Anterior cingulate cortex (tissue), 58 donors: ENCODE measurements around the gene CDHR2.

Experiments
- DNase-seq, 58 donors: peaks; one replicate each; lab custom pipeline; 2025; lab: John Stamatoyannopoulos, UW

CDHR2 gene

DNA sequence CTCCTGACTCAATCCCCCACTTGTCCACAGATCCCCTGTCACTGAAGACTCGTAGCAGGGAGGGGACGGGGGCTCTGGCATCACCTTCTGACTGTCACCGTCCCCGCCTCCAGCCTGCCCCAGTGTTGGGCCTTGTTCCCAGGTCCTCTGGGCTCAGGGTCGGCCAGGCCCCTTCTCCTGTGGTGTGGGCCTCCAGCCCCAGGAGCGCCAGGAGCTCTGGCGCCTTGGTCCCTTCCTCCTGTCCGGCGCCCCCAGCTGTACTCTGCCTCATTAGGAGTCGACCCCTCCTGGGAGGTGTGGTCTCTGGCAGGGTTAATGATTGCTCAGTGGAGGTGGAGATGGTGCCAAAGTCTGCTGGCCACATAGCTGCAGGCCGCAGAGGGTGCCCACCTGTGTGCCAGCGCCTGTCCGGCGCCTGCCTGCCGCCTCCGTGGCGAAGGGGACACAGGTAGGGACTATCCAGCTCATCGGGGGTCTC, at the start of gene CDHR2:
CDHR2 (plus strand) TSS at position 376 of the 478 bp plus-strand sequence. CDS start 16,011 bp downstream, outside the sequence.
- no peak for DNase-seq

GRCh38 chr5:176500511-176500910, 48.6 kb upstream of the CDHR2 start:
- DNase-seq: no peak

GRCh38 chr5:176501333-176501732, 47.8 kb upstream of the CDHR2 start:
- DNase-seq: no peak

DNA sequence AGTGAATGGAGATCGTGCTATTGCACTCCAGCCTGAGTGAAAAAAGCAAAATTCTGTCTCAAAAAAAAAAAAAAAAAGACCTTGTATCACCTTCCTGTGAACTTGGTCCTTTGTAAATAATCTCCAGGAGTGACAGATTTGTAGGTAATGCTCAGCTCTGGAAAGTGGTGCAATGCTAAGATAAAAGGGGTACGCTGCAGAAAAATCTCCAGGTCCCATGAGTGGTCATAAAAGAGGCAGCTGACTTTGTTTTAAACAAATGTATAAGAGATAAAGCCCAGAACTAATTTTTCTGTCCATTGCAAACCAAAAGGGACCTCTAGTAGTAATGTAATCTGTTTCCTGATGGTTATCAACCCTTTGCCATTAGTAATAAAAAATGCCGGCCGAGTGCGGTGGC, 45.6 kb upstream of the CDHR2 start:
- DNase-seq: no peak

DNA sequence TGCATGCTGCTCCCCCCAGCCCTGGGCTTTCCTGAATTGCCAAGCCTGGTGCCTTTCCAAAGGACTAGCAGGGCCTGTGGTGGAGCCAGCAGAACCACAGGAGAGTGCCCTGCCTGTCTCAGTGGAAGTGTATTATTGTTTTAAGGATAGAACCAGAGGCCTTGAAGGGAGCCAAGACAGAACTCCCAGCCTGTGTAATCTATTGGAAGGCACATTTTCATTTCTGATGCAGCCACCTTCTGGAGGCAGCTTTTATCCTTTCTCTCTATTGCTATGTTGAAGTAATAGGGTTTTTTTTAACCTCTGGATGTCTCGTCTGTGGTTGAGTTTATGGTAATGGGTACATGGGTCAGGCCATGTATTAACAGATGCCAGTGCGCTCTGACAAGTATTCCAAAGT, 41.2 kb upstream of the CDHR2 start:
- DNase-seq: peak in 1 of 58 donors; percentile 6

DNA sequence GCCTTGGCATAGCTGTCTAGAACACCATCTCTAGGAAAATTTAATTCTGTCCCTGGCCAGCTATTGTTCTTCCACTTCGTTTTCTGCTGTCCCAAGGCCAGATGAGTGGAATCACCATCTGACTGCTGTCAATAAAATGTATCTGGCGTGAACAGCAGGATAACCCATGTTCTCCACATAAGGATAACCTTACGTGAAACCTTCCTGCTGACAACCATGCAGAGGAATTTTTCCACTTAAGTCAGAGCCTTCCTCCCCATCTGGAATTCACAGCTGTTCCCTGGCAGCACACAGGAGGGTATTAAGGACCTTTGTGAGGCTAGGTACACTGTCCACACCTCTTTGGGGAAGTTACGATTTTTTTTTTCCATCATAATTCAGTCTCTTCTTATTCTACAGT, 40.5 kb upstream of the CDHR2 start:
- DNase-seq: no peak

GRCh38 chr5:176513788-176514187, 35.4 kb upstream of the CDHR2 start:
- no peak for DNase-seq

- no peak for DNase-seq
These were observed 34.7 kb upstream of the CDHR2 start for GRCh38 chr5:176514244-176514950.

DNA sequence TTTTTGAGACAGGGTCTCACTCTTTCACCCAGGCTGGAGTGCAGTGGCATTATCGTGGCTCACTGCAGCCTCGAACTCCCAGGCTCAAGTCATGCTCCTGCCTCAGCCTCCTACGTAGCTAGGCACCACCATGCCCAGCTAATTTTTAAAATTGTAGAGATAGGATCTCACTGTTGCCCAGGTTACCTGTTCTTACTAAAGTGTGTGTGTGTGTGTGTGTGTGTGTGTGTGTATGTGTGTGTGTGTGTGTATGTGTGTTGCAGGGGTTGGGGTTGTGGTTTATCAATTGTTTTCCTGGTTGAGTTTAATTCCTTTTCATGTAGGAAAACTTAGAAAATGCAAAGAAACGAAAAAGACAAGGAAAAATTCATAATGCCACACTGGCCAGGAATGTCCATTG, 33.7 kb upstream of the CDHR2 start:
- no peak for DNase-seq

GRCh38 chr5:176517053-176517661, 32.0 kb upstream of the CDHR2 start:
- DNase-seq: no peak

DNA sequence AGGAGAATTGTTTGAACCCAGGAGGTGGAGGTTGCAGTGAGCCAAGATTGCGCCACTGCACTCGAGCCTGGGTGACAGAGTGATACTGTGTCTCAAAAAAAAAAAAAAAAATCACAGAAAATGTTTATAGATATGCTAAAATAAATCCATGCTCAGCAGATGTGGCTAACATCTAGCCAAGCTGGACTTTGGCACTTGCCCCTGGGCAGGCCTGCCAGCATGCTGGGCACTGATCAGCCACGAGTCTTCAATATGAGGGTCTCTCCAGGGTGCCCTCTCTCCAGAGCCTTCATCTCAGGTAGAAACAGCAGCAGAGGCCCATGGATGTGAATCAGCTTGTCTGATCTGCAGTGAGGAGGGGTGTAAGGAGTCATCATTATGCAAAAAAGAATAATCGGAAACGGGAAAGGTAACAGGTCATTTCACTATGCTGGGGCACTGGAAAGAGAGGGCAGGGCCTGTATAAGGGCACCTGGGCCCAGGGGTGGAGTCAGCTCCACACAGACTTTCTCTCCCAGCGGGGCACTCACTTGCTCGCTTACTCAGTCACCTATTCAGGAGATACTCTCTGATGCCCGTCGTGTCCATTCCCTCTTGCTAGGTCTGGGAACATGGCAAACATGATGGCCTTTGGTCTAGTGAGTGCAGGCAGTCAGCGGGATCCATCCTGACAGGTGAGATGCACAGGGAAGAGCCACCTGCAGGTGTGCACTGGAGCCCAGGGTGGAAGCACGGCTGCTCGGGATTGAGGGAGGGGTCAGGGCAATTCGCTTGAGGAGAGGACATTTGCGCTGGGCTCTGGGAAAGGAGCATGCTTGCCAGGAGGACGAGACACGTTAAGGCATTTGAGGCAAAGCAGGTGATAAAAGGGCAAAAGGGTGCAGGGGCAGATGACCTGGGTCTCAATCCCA, 29.1 kb upstream of the CDHR2 start:
- DNase-seq: no peak

GRCh38 chr5:176521286-176521685, 27.9 kb upstream of the CDHR2 start:
- DNase-seq: no peak

GRCh38 chr5:176521699-176522263, 27.4 kb upstream of the CDHR2 start:
- DNase-seq: no peak

DNA sequence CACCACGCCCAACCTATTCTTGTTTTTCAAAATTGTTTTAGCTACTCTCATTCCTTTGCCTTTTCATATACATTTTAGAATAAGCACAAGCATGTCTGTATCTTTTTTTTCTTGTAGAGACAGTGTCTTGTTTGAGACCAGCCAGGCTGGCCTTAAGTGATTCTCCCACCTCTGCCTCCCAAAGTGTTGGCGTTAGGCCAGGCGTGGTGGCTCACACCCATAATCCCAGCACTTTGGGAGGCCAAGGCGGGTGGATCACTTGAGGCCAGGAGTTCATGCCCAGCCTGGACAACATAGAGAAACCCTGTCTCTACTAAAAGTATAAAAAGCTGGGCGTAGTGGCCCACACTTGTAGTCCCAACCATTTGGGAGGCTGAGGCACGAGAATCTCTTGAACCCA, 25.0 kb upstream of the CDHR2 start:
- no peak for DNase-seq

- no peak for DNase-seq
These were observed 24.2 kb upstream of the CDHR2 start for GRCh38 chr5:176524987-176525386.

GRCh38 chr5:176525677-176526076, 23.5 kb upstream of the CDHR2 start:
- DNase-seq: no peak

- no peak for DNase-seq
These were observed 22.7 kb upstream of the CDHR2 start for GRCh38 chr5:176526462-176526861.

DNA sequence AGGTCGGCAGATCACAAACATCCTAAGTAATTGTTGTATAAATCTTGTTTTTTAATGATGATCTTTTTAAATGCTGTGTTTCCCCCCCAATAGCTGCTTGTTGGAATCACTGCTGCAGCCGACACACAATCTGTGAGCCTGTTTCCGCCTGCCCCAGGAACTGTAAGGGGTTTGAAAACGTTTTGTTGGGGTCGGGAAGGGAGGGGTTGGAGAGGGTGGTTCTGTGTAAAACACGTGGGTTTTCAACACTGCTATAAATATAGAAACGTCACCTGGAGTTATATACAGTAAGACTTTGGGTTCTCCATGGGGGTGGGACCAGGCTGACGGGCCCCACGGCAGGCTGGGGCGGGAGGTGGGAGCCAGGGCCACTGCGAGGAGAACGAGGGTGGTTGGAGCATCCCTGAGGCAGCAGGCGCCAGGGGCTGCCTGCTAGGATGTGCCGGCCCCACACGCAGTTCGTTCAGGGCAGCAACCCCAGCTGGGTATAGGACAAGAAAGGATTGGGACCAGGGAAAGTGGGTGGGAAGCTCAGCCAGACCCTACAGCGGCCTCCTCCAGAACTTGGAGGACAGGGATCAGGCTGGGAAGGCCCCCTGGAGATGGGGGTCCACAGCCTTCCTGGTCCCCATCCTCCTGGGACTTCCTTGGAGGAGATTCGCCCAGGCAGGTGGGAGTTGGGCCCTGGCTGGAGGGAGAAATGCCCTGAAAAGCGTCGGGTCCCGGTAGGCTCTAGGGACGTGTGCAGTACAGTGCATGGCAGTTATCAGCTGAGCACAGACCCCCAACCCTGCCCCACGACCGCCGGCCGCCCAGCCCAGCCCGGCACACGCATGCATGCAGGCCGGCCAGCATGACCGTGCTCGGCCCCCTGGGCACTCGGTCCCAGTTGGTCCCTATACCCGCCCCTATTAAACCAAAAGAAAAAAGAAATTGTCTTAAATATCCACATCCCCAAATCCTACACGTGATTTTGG, 21.6 kb upstream of the CDHR2 start:
- DNase-seq: no peak

DNA sequence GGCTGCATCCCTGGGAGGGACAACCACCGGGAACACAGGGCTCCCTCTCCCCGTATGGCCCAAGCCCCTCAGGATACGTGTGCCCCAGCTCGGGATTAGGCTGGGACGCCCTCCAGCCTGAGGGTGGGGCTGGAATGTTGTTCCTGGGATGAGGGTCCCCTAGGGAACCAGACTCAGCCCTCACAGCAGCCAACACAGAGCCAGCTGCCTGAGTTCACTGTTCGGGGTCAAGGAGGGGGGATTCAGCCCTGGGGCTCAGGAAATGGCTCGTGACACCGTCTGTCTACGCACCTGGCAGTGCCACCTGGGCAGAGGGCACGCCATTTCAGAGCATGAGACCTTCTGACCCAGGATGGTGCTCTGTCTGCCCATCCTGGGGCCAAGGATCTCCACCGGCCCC, 20.8 kb upstream of the CDHR2 start:
- DNase-seq: no peak

DNA sequence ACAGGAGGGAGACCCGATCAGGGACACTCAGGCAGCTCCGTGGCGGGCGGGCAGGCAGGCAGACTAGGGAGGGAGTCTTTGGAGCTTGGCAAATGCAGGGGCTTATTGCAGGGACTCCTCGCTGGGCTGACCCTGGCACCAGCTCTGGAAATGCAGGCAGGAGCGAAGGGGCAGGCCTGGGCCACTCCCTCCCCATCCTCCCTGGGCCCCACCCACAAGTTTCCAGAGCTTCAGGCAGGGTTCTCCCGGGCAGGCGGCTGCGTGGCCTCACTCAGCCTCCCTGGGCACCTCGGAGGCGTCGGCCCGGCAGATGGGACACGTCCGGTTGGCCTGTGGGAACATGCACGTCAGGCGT, 20.4 kb upstream of the CDHR2 start:
- DNase-seq: no peak
